Measurements from ENCODE around the gene BLOC1S3. TPM values are rescaled to one million over a fixed set of nuclear protein-coding genes. Genes with fewer than 3 reads are reported as not detected.

BLOC1S3 gene
- total and polyA plus RNA-seq, 2 of the 13 experiments (the other 11 are each of a cell fraction or from before 2014, with no cell fraction given): 4.3 to 4.8 TPM

- TF ChIP-seq NONO (IDR thresholded peaks at IDR 0.05) (no peak), NONO (CRISPR knock-in tag; conservative IDR thresholded peaks at IDR 0.05) (0 out of 2 replicates have a peak, but pooled peaks have one; percentile 7), ZC3H13 (CRISPR knock-in tag; IDR thresholded peaks at IDR 0.05) (0 out of 2 replicates have a peak, but pooled peaks have one; percentile 18), CC2D1A (CRISPR knock-in tag; IDR thresholded peaks at IDR 0.05) (no peak), HDAC1 (CRISPR knock-in tag; IDR thresholded peaks at IDR 0.05) (peak; percentile 94), ZNF484 (CRISPR knock-in tag; IDR thresholded peaks at IDR 0.05; ENCODE audit: borderline replicate concordance, low read depth) (no peak), GATAD1 (CRISPR knock-in tag; IDR thresholded peaks at IDR 0.05) (peak; percentile 85), ZNF841 (CRISPR knock-in tag; IDR thresholded peaks at IDR 0.05; ENCODE audit: borderline replicate concordance) (no peak), ARID5B (CRISPR knock-in tag; IDR thresholded peaks at IDR 0.05) (no peak; the same call in 1 of the 2 replicates), POLR2A (IDR thresholded peaks at IDR 0.05; ENCODE audit: insufficient read depth in 1 of 2, low read depth in 2 of 2, low read length in 2 of 2) (peak; percentile 77 to 81), ZNF296 (CRISPR knock-in tag; conservative IDR thresholded peaks at IDR 0.05) (no peak), YY1 (IDR thresholded peaks at IDR 0.05; ENCODE audit: insufficient read depth, insufficient replicate concordance, low read depth, low read length) (peak; percentile 47), ZNF350 (CRISPR knock-in tag; IDR thresholded peaks at IDR 0.05; ENCODE audit: borderline replicate concordance, low read depth) (peak; percentile 42; the same call in 1 of the 2 replicates), ZNF552 (CRISPR knock-in tag; IDR thresholded peaks at IDR 0.05; ENCODE audit: borderline replicate concordance) (no peak), E2F5 (CRISPR knock-in tag; conservative IDR thresholded peaks at IDR 0.05) (no peak), HCFC1 (IDR thresholded peaks at IDR 0.05; ENCODE audit: low read depth, low read length) (peak; percentile 20; the same call in 1 of the 2 replicates), ZNF335 (CRISPR knock-in tag; IDR thresholded peaks at IDR 0.05) (0 out of 2 replicates have a peak, but pooled peaks have one; percentile 48)
- TF ChIP-seq, protein P1, sequence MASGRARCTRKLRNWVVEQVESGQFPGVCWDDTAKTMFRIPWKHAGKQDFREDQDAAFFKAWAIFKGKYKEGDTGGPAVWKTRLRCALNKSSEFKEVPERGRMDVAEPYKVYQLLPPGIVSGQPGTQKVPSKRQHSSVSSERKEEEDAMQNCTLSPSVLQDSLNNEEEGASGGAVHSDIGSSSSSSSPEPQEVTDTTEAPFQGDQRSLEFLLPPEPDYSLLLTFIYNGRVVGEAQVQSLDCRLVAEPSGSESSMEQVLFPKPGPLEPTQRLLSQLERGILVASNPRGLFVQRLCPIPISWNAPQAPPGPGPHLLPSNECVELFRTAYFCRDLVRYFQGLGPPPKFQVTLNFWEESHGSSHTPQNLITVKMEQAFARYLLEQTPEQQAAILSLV (CRISPR knock-in tag; IDR thresholded peaks at IDR 0.05; ENCODE audit: borderline replicate concordance): 0 out of 2 replicates have a peak, but pooled peaks have one; percentile 32
Measured at GRCh38 chr19:45178262-45179071, at the start of gene BLOC1S3 (continued).

Data from HepG2 (cell line).